Left ventricle myocardium superior (tissue), 1 donor: ENCODE data around the gene CMPK1. TPM values are rescaled to one million over a fixed set of nuclear protein-coding genes. Genes with fewer than 3 reads are reported as not detected.
"Not testable (repeated sequence)": the region's sequence is repeated elsewhere in the genome, so short reads cannot be mapped to it uniquely, and the experiment has no call there.

Experiments used
- ATAC-seq: fragments of 200-7000 bp; cut with Tn5 transposase; one replicate; pipeline ENCODE4 v1.9.1; 2020; ENCODE audit warnings: mild to moderate bottlenecking, moderate library complexity
- DNase-seq: peaks from one replicate; pipeline ENCODE4 v3.0.0-alpha.2; 2020
- intact Hi-C: fragments of 100-400 bp; cut with micrococcal nuclease; formaldehyde crosslinking; loops from one replicate; pipeline ENCODE4 v1.11.0; 2022
- total RNA-seq: library from RNA; stranded (reverse); fragmentation: NEBNext Ultra II Directional; extraction: Animal tissue kit (Norgen Biotek cat#: 25700); gene quantifications from one replicate; pipeline ENCODE4 v1.2.1, GENCODE V29; 2021
- donor health status: DM: no; HTN: yes; CAD: no; lungs with severe emphysema.

Gene CMPK1
- total RNA-seq, 1 donor from 2014 or later, result 81.0 TPM

DNA sequence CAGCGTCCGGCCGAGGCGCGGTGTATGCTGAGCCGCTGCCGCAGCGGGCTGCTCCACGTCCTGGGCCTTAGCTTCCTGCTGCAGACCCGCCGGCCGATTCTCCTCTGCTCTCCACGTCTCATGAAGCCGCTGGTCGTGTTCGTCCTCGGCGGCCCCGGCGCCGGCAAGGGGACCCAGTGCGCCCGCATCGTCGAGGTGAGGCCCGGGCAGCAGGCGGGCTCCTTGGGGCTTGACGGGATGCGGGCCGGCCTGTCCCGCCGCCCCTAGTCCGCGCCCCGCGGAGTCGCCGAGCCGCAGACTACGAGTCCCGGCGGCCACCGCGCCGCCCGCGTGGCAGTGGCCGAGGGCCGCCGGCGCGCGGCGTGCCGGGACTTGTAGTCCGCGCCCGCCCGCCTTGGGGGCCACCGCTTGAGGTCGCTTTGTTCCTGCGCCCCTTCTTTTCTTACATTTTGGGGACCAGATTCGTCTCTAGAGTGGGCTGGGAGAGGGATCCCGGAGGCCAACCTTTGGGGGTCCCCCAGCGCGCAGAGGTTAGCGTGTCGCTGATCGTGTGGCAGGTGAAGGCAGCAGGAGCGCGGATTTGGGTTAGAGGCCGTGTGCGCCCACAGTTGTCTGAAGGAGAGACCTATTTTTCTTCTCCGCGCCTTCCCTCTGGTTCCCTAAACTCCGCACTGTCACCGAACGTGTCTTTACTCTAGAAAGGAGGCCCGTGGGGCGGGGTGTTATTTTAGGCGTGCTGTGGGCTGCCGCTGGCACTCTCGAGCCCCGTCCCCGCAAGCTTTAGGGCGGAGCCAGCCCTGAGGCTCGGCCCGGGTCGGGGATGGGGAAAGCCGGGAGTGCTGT lies 553 bp downstream of the CMPK1 start:
- ATAC-seq, result peak; percentile 96
- intact Hi-C loops, result no loop called here
- DNase-seq, result peak; percentile 90

DNA sequence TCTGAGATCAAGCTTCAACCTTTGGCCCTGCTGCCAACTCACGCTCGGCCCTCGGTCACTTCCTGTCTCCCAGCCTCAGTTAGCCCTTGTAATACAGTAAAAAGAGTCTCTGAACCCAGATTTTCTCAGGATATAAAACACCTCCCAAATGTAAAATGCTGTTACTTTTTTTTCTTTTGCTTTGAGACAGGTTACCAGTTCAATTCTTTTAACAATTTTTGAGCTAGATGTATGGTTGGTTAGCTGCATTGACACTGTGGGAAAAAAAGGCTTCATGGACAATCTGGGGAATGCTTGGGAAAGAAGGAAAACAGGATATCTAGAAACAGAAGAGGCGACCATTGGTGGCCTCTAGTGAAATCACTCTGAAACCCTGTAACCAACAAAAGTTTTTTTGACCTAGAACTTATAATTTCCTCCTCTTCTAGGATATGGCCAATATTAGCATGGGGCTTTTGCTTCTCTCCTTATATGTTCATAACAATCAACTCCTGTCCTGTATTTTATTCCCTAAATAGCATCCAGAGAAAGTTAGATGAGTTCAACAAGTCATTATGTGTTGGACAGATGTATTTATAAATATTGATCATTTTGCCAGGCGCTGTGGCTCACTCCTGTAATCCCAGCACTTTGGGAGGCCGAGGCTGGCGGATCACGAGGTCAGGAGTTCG lies 1.3 kb downstream of the CMPK1 start:
- DNase-seq (no peak), ATAC-seq (no peak)
- intact Hi-C loops, result no loop called here

GRCh38 chr1:47337350-47337749 lies 3.8 kb downstream of the CMPK1 start:
- intact Hi-C loops, result no loop called here
- DNase-seq (no peak), ATAC-seq (no peak)

GRCh38 chr1:47338249-47339077 lies 4.9 kb downstream of the CMPK1 start:
- ATAC-seq (no peak), DNase-seq (no peak)
- intact Hi-C loops, result no loop called here

DNA sequence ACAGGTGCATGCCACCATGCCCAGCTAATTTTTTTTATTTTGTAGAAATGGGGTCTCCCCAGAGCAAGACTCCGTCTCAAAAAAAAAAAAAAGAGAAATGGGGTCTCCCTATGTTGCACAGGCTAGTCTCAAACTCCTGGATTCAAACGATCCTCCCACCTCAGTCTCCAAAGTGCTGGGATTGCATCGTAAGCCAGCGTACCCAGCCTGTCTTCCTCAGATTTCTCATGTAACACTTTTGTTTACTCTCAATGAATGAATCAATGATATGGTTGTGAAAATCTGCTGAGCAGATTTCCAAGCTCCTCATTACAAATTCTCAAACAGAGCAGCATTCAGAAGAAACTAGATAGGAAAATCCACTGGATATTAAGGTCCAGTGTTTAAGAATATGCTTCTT lies 6.6 kb downstream of the CMPK1 start:
- ATAC-seq, result no peak
- intact Hi-C loops, result no loop called here
- no peak for DNase-seq

GRCh38 chr1:47346979-47347378 lies 13.4 kb downstream of the CMPK1 start:
- intact Hi-C loops, ATAC-seq: not testable (repeated sequence)

DNA sequence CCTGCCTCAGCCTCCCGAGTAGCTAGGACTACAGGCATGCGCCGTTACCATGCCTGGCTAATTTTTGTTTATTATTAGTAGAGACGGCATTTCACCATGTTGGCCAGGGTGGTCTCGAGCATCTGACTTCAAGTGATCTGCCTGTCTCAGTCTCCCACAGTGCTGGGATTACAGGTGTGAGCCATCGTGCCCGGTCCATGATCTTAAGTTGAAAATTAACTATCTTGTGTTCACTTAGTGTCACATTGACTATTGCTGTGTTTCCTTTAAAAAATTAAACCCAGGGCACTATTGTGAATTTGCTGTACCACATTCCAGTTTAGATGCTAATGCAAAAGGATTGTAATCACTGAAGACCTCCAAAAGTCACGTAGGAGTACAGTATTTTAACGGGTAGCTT lies 14.1 kb downstream of the CMPK1 start:
- ATAC-seq (no peak), DNase-seq (no peak)
- intact Hi-C loops, result no loop called here

More at GRCh38 chr1:47346979-47347378, 13.4 kb downstream of the CMPK1 start:
- DNase-seq, result not testable (repeated sequence)

GRCh38 chr1:47348246-47348645 lies 14.7 kb downstream of the CMPK1 start:
- ATAC-seq (no peak), DNase-seq (no peak)
- intact Hi-C loops, result no loop called here

GRCh38 chr1:47351305-47351704 lies 17.7 kb downstream of the CMPK1 start:
- DNase-seq, result no peak
- ATAC-seq, result no peak
- intact Hi-C loops, result no loop called here

- no peak for ATAC-seq
- intact Hi-C loops, result no loop called here
- DNase-seq, result no peak
Observed at GRCh38 chr1:47361380-47361779, 27.8 kb downstream of the CMPK1 start.

DNA sequence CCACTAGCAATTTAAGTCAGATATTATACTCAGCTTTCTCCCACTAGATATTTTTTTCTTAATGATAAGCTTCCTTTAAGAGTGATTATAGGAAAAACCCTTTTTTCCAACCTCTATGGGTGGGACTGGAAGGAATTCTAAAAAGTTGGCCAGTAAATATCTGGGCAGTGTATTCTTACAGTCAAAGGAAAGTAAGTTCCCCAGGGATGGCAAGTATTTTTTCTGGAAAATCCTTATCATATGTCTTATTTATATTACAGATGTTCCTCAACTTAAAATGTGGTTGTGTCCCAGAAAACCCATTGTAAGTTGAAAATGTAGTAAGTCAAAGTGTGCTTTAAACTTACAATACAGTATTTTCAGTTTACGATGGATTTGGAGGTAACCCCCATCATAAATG lies 29.2 kb downstream of the CMPK1 start:
- intact Hi-C loops, result no loop called here
- ATAC-seq (no peak), DNase-seq (no peak)

DNA sequence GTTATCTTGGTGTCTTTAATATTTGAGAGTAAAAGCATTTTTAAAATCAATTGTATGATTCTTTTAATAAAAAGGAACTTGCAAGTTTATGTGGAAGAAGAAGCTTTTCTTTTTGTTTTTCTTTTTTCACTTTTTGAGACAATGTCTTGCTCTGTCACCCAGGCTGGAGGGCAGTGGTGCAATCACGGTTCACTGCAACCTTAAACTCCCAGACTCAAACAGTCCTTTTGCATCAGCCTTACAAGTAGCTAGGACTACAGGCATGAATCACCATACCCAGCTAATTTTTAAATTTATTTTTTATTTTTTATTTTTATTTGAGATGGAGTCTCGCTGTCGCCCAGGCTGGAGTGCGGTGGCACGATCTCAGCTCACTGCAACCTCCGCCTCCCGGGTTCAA lies 34.1 kb downstream of the CMPK1 start:
- DNase-seq, result no peak
- intact Hi-C loops, result no loop called here
- ATAC-seq, result no peak

DNA sequence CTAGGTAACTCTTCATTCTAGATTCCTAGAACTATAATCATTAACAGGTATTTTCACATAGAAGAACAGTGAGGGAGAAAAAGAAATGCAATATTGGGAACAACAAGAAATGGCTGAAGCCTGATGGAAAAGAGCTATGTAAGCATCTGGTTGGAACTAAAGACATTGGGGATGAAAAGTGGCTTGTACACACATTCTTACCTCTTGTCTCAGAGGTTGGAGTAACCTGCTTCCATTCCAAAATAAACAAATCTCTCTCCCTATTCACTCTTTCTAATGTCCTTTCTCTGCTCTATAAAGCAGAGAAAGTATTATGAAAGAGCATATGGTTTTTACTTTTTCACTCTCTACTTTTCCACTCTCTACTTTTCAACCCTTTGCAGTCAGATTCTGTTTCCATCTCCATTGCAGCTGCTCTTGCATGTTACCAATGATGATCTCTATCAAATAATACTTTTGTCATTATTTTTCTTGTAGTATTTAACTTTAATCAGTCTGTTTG lies 37.5 kb downstream of the CMPK1 start:
- intact Hi-C loops, result no loop called here
- ATAC-seq, result no peak
- DNase-seq, result no peak

GRCh38 chr1:47374501-47374900 lies 40.9 kb downstream of the CMPK1 start:
- no peak for DNase-seq
- intact Hi-C loops, result no loop called here
- ATAC-seq, result no peak

- intact Hi-C loops, result no loop called here
- no peak for DNase-seq
- no peak for ATAC-seq
Observed at GRCh38 chr1:47378147-47378546, 44.6 kb downstream of the CMPK1 start.

- intact Hi-C loops, result no loop called here
- ATAC-seq (no peak), DNase-seq (no peak)
Observed at GRCh38 chr1:47380699-47381098, 47.1 kb downstream of the CMPK1 start.

DNA sequence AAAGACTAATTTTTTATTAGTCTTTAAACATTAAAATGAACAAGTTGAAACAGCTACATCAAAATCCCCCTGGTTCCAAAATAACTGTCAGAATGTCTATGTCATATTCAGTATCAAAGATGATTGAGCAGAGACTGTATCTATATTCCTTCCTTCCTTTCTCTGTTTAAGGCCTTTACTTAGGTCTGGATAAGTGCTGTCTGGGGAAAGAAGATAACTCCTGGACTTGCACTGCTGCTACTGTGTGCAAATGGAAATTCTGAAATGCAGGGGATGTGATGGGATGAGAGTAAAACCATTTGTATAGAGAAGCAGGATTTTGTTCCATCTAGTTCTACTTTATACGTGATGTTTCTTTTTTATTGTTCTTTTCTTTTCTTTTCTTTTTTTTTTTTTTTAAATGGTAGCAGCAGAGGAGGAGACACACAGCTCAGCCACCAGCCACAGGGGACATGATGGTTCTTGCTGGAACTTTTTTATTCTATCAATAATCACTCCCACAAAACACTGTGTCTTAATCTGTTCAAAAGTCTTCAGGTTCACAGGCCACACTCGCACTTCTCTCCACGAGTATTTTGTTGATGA lies 48.9 kb downstream of the CMPK1 start:
- intact Hi-C loops, result no loop called here
- ATAC-seq (no peak), DNase-seq (no peak)

- no peak for ATAC-seq
- DNase-seq, result no peak
- intact Hi-C loops, result no loop called here
Observed at GRCh38 chr1:47384083-47384482, 50.5 kb downstream of the CMPK1 start.

DNA sequence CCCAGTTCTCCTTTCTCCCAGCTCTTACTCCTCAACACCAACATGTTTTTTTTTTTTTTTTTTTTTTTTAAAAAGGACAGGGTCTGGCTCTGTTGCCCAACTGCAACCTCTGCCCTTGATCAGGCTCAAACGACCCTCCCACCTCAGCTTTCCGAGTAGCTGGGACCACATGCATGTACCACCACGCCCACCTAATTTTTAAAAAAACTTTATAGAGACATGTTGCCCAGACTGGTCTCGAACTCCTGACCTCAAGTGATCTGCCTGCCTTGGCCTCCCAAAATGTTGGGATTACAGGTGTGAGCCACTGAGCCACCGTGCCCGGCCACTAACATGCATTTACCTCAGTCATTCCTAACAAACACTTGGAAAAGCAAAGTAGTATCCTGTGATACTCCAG lies 51.4 kb downstream of the CMPK1 start:
- intact Hi-C loops, result no loop called here
- ATAC-seq, result no peak
- no peak for DNase-seq
